IMR-90 (cell line): ENCODE results near the gene PLXNB3. TPM values are rescaled to one million over a fixed set of nuclear protein-coding genes. Genes with fewer than 3 reads are reported as not detected.

Source experiments
- ATAC-seq: fragments of 200-7000 bp; cut with Tn5 transposase; 2 replicates; pipeline ENCODE4 v1.9.1; 2020; ENCODE audit warnings: low read depth, mild to moderate bottlenecking, moderate library complexity
- BruUV-seq: library from RNA; stranded (reverse); fragments of 400-500 nt; replicated peaks from 2 replicates; lab custom pipeline; 2021; lab: Mats Ljungman, UMichigan
- CTCF ChIA-PET: fragments of 300-600 bp; formaldehyde crosslinking; extraction: SDS; loops from one replicate; lab custom pipeline; 2021; ENCODE audit warnings: antibody characterized with exemption; lab: Yijun Ruan, JAX
- POLR2A ChIA-PET: fragments of 300-600 bp; sonication (Branson Sonifier 250); formaldehyde crosslinking; loops from one replicate; lab custom pipeline; 2022; ENCODE audit warnings: antibody characterized with exemption; ENCODE audit not compliant: unreplicated experiment; lab: Charles Lee
- DNase-seq: peaks from one replicate; pipeline ENCODE4 v3.0.0; 2013
- H2AFZ ChIP-seq: replicated peaks from 2 replicates; pipeline ENCODE3; 2013; ENCODE audit warnings: low read length, mild to moderate bottlenecking; ENCODE audit not compliant: poor library complexity
- H2AK5ac ChIP-seq: 2 replicates; pipeline ENCODE4 v1.6.1; 2013; ENCODE audit warnings: low read depth, low read length, inconsistent platforms
- H2AK9ac ChIP-seq: replicated peaks from 2 replicates; pipeline ENCODE3; 2013; ENCODE audit warnings: mild to moderate bottlenecking, low read depth, low read length, moderate library complexity; ENCODE audit not compliant: poor library complexity
- H2BK120ac ChIP-seq: 2 replicates; pipeline ENCODE4 v1.6.1; 2013; ENCODE audit warnings: low read depth, low read length, inconsistent platforms
- H2BK15ac ChIP-seq: 3 replicates; pipeline ENCODE4 v1.6.1; 2013; ENCODE audit warnings: low read depth, low read length, inconsistent platforms
- H2BK20ac ChIP-seq: 2 replicates; pipeline ENCODE4 v1.6.1; 2013; ENCODE audit warnings: low read depth, mild to moderate bottlenecking, inconsistent platforms, low read length, moderate library complexity
- H2BK5ac ChIP-seq: 2 replicates; pipeline ENCODE4 v1.6.1; 2013; ENCODE audit warnings: mild to moderate bottlenecking, low read depth, low read length, inconsistent platforms; ENCODE audit not compliant: poor library complexity, severe bottlenecking
- H3K14ac ChIP-seq: replicated peaks from 2 replicates; pipeline ENCODE4 v1.6.1; 2013; ENCODE audit warnings: low read depth, low read length, inconsistent platforms
- H3K18ac ChIP-seq: 2 replicates; pipeline ENCODE4 v1.6.1; 2013; ENCODE audit warnings: low read depth, low read length, control low read depth
- H3K23ac ChIP-seq: 2 replicates; pipeline ENCODE4 v1.6.1; 2013; ENCODE audit warnings: low read depth, low read length, inconsistent platforms
- H3K27ac ChIP-seq: 2 replicates; pipeline ENCODE4 v1.5.1; 2013; ENCODE audit warnings: mild to moderate bottlenecking, control low read depth, low read length; ENCODE audit not compliant: insufficient read depth
- H3K27me3 ChIP-seq: 2 replicates; pipeline ENCODE4 v1.6.1; 2013; ENCODE audit warnings: low read length; ENCODE audit not compliant: control insufficient read depth, insufficient read depth
- H3K36me3 ChIP-seq: 2 replicates; pipeline ENCODE4 v1.6.1; 2013; ENCODE audit warnings: low read length, mixed read lengths; ENCODE audit not compliant: control insufficient read depth, insufficient read depth
- H3K4ac ChIP-seq: 2 replicates; pipeline ENCODE4 v1.6.1; 2013; ENCODE audit warnings: low read depth, low read length, inconsistent platforms
- H3K4me1 ChIP-seq: 2 replicates; pipeline ENCODE4 v1.6.1; 2013; ENCODE audit warnings: low read length, mixed read lengths; ENCODE audit not compliant: control insufficient read depth, insufficient read depth
- H3K4me2 ChIP-seq: 2 replicates; pipeline ENCODE4 v1.6.1; 2013; ENCODE audit warnings: low read depth, mild to moderate bottlenecking, control low read depth, low read length, moderate library complexity
- H3K4me3 ChIP-seq: 2 replicates; pipeline ENCODE4 v1.5.1; 2013; ENCODE audit warnings: low read depth, mild to moderate bottlenecking, control low read depth, low read length, moderate library complexity; ENCODE audit not compliant: insufficient read depth
- H3K56ac ChIP-seq: 2 replicates; pipeline ENCODE4 v1.6.1; 2013; ENCODE audit warnings: low read length, inconsistent platforms; ENCODE audit not compliant: insufficient read depth; ENCODE audit errors: extremely low read depth
- H3K79me1 ChIP-seq, 2 experiments: 2 replicates each; pipeline ENCODE4 v1.6.1; 2013; ENCODE audit warnings: low read length in 2 of 2, inconsistent platforms in 1 of 2, low read depth in 1 of 2
- H3K9ac ChIP-seq: 2 replicates; pipeline ENCODE4 v1.6.1; 2013; ENCODE audit warnings: low read depth, low read length, control low read depth
- H3K9me1 ChIP-seq: 2 replicates; pipeline ENCODE4 v1.6.1; 2013; ENCODE audit warnings: low read length, inconsistent platforms; ENCODE audit not compliant: insufficient read depth
- H3K9me3 ChIP-seq: 2 replicates; pipeline ENCODE4 v1.6.1; 2013; ENCODE audit warnings: low read length; ENCODE audit not compliant: control insufficient read depth, insufficient read depth
- H4K20me1 ChIP-seq: 2 replicates; pipeline ENCODE4 v1.6.1; 2013; ENCODE audit warnings: low read length, inconsistent platforms; ENCODE audit not compliant: insufficient read depth
- H4K5ac ChIP-seq: 2 replicates; pipeline ENCODE4 v1.6.1; 2013; ENCODE audit warnings: mild to moderate bottlenecking, low read depth, low read length, control low read depth
- H4K8ac ChIP-seq, 2 experiments: 2 replicates each; pipeline ENCODE4 v1.6.1; 2013; ENCODE audit warnings: low read depth in 2 of 2, low read length in 2 of 2, control low read depth in 1 of 2, inconsistent platforms in 1 of 2
- H4K91ac ChIP-seq: 2 replicates; pipeline ENCODE4 v1.6.1; 2013; ENCODE audit warnings: low read depth, low read length, inconsistent platforms; ENCODE audit not compliant: insufficient read depth
- CEBPB ChIP-seq: IDR thresholded peaks from 2 replicates; pipeline ENCODE4 v1.6.1; 2012; ENCODE audit warnings: low read depth, low read length, improper control_type of control experiment
- FOS ChIP-seq: fragments of 150-350 bp; IDR thresholded peaks from 2 replicates; pipeline ENCODE4 v1.6.1; 2016; ENCODE audit warnings: low read depth, low read length
- MAFK ChIP-seq: IDR thresholded peaks from 2 replicates; pipeline ENCODE4 v1.6.1; 2012; ENCODE audit warnings: low read depth, low read length, improper control_type of control experiment
- MXI1 ChIP-seq: IDR thresholded peaks from 2 replicates; pipeline ENCODE4 v1.6.1; 2012; ENCODE audit warnings: low read depth, mild to moderate bottlenecking, low read length, moderate library complexity, borderline replicate concordance
- NFE2L2 ChIP-seq: fragments of 150-350 bp; IDR thresholded peaks from 2 replicates; pipeline ENCODE4 v1.6.1; 2016; ENCODE audit warnings: low read depth, mild to moderate bottlenecking, low read length
- POLR2A ChIP-seq: IDR thresholded peaks from 2 replicates; pipeline ENCODE4 v1.6.1; 2012; ENCODE audit warnings: mild to moderate bottlenecking, low read depth, low read length
- RAD21 ChIP-seq: IDR thresholded peaks from 2 replicates; pipeline ENCODE4 v1.6.1; 2012; ENCODE audit warnings: low read length, improper control_type of control experiment
- RFX5 ChIP-seq: IDR thresholded peaks from 2 replicates; pipeline ENCODE4 v1.8.0; 2012; ENCODE audit warnings: low read depth, mild to moderate bottlenecking, low read length, moderate library complexity
- WGBS, 2 experiments: methylation state at CpG; one replicate each; pipeline versions ENCODE4 v1.1.5 to v1.1.7; 2013; ENCODE audit warnings: missing lambda C conversion rate in 2 of 2; ENCODE audit not compliant: insufficient read length in 1 of 2; ENCODE audit errors: extremely low coverage in 2 of 2; 5-methylcytosine and 5-hydroxymethylcytosine counted together
- dilution Hi-C: fragments of 300-500 bp; cut with HindIII; formaldehyde crosslinking; loops from one replicate; pipeline ENCODE4 v1.14.3; 2018; ENCODE audit warnings: low sequenced_read_pairs; ENCODE audit not compliant: unreplicated experiment
- in situ Hi-C: fragments of 300-500 bp; cut with MboI; formaldehyde crosslinking; loops from 3 replicates; pipeline ENCODE4 v1.14.3; 2019; ENCODE audit warnings: low sequenced_read_pairs, inconsistent platforms, mixed read lengths
- intact Hi-C: fragments of 100-400 bp; cut with micrococcal nuclease; formaldehyde crosslinking; loops from 2 replicates; pipeline ENCODE4 v1.10.0; 2022
- polyA plus RNA-seq, 3 experiments: library from polyadenylated mRNA; depleted of rRNA; stranded (reverse); fragments of >200 nt; gene quantifications; 2 replicates each; pipeline ENCODE4 v1.2.3, GENCODE V29; 2012; ENCODE audit warnings: low replicate concordance in 1 of 3
- total RNA-seq: library from RNA; depleted of rRNA; stranded (reverse); fragments of >200 nt; gene quantifications from 2 replicates; pipeline ENCODE4 v1.2.3, GENCODE V29; 2012
- TF ChIP-seq, protein P1 (sequence below): fragments of 150-350 bp; IDR thresholded peaks from 2 replicates; pipeline ENCODE4 v1.6.1; 2016; ENCODE audit warnings: low read depth, mild to moderate bottlenecking, low read length, moderate library complexity, borderline replicate concordance
- TF ChIP-seq, protein P2 (sequence below): fragments of 150-350 bp; IDR thresholded peaks from 2 replicates; pipeline ENCODE4 v1.6.1; 2017; ENCODE audit warnings: mild to moderate bottlenecking, antibody characterized with exemption, low read length, low read depth

PLXNB3 gene
- total and polyA plus RNA-seq, 2 of the 4 experiments (the other 2 are of a cell fraction) = 0.36 to 22.3 TPM

DNA sequence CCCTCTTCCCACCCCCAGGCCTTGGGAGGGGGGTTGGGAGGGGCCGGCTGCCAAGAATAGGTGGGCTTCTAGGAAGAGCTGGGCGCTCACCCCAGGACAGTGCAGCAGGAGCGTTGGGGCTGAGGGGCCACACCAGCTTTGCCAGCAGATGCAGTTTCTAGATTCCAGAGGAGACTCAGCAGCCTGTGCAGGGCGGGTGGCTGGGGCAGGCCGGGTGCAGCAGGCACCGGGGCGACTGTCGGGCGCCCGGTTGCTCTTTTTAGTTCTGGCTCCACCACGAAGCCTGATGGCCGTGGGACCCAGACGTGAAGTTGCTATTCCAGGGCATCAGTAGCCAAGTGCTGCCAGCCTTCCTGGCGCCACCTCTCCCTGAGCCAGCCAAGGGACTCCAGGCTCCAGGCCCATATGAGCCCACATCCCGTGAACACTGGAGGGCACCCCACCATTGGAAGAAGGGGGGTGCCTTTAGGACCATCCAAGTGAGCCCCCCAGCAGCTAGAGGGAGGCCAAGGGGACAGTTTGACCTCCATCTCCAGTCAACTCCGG, 36.2 kb downstream of the PLXNB3 start:
- no peak overlapping the region for H3K9ac ChIP-seq
- peaks cover 2% of the 10 kb centered on the region; the same call in 1 of the 2 replicates for H3K9me3 ChIP-seq
- no peak overlapping the region for H4K91ac ChIP-seq
- H3K9me1 ChIP-seq = no peaks in the 10 kb centered on the region
- H3K27me3 ChIP-seq = no peaks in the 10 kb centered on the region
- WGBS, 2 experiments = 86% methylated on average over 11 of the region's 16 CpGs; no CpG with 5 or more reads in 1 of the 2 experiments
- H2AK5ac ChIP-seq = no peak overlapping the region
- H3K4ac ChIP-seq = no peak overlapping the region
- peaks cover 18% of the 10 kb centered on the region for H3K36me3 ChIP-seq
- no peak overlapping the region for H3K4me3 ChIP-seq
- H3K27ac ChIP-seq = no peak overlapping the region
- intact Hi-C loops (no loop called here), dilution Hi-C loops (no loop called here), in situ Hi-C loops (no loop called here)
- no peak overlapping the region for H2AFZ ChIP-seq
- ChIA-PET CTCF (no interaction called here), POLR2A (no interaction called here)
- H2BK20ac ChIP-seq = no peak overlapping the region
- H2BK15ac ChIP-seq = no peak overlapping the region
- H3K79me1 ChIP-seq = peaks cover 0 to 8% of the 10 kb centered on the region in 2 experiments; a peak in 2 of 4 replicates
- no peak for ATAC-seq
- BruUV-seq = no TSS peak
- H3K4me2 ChIP-seq = no peak overlapping the region
- H3K18ac ChIP-seq = no peak overlapping the region
- no peaks in the 10 kb centered on the region for H4K20me1 ChIP-seq
- no peak for DNase-seq
- no peak overlapping the region for H2AK9ac ChIP-seq
- no peak overlapping the region for H4K5ac ChIP-seq
- no peak overlapping the region for H4K8ac ChIP-seq
- TF ChIP-seq RAD21 (no peak), CEBPB (no peak), MAFK (no peak), RFX5 (no peak), MXI1 (no peak), NFE2L2 (no peak), POLR2A (no peak), FOS (no peak)
- TF ChIP-seq, protein P1, sequence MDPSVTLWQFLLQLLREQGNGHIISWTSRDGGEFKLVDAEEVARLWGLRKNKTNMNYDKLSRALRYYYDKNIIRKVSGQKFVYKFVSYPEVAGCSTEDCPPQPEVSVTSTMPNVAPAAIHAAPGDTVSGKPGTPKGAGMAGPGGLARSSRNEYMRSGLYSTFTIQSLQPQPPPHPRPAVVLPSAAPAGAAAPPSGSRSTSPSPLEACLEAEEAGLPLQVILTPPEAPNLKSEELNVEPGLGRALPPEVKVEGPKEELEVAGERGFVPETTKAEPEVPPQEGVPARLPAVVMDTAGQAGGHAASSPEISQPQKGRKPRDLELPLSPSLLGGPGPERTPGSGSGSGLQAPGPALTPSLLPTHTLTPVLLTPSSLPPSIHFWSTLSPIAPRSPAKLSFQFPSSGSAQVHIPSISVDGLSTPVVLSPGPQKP = no peak
- TF ChIP-seq, protein P2, sequence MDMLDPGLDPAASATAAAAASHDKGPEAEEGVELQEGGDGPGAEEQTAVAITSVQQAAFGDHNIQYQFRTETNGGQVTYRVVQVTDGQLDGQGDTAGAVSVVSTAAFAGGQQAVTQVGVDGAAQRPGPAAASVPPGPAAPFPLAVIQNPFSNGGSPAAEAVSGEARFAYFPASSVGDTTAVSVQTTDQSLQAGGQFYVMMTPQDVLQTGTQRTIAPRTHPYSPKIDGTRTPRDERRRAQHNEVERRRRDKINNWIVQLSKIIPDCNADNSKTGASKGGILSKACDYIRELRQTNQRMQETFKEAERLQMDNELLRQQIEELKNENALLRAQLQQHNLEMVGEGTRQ = no peak
- no peak overlapping the region for H3K56ac ChIP-seq
- H2BK5ac ChIP-seq = no peak overlapping the region
- no peak overlapping the region for H3K23ac ChIP-seq
- peaks cover 2% of the 10 kb centered on the region; the same call in 1 of the 2 replicates for H3K4me1 ChIP-seq
- no peak overlapping the region for H3K14ac ChIP-seq
- H2BK120ac ChIP-seq = no peak overlapping the region
